Measurements from ENCODE around the gene MPV17L2. TPM values are rescaled to one million over a fixed set of nuclear protein-coding genes. Genes with fewer than 3 reads are reported as not detected.

The MPV17L2 gene
- total and polyA plus RNA-seq, 10 of the 15 experiments (the other 5 are each of a cell fraction or from before 2014, with no cell fraction given), result 5.1 to 57.2 (median 22.9) TPM

GRCh38 chr19:18145391-18145999, 47.5 kb upstream of the MPV17L2 start:
- ChIA-PET POLR2A (interaction anchor here (0.5 to 0.6 kb wide), 2 partner anchors 36 to 492 kb away, joined by 3 read pairs; no protein-coding TSS in a partner anchor), SMC1A (ENCODE audit: uncharacterized antibody, unreplicated experiment) (interaction anchor here (0.9 kb wide), 1 partner anchor 23 kb away, joined by 4 read pairs; no protein-coding TSS in a partner anchor), RAD21 (ENCODE audit: unreplicated experiment) (no interaction called here), CTCF (interaction anchor here (0.6 kb wide), 1 partner anchor 46 kb away, joined by 3 read pairs; no protein-coding TSS in a partner anchor)
- WGBS (ENCODE audit: insufficient coverage, insufficient replicate concordance, low lambda C conversion rate, missing lambda C conversion rate), result 97% methylated on average over 19 of the region's 19 CpGs
- Histone ChIP-seq H3K9ac (ENCODE audit: control insufficient read depth, insufficient read depth, low read length) (no peak overlapping the region), H3K36me3 (ENCODE audit: control insufficient read depth in 2 of 2, insufficient read depth in 2 of 2, low read length in 1 of 2) (peaks cover 21 to 30% of the 10 kb centered on the region in 2 experiments), H3K79me2 (ENCODE audit: control insufficient read depth, insufficient read depth, low read length) (no peaks in the 10 kb centered on the region), H3K4me2 (ENCODE audit: control insufficient read depth, insufficient read depth) (no peak overlapping the region), H3K9me3 (replicated peaks; ENCODE audit: control insufficient read depth, insufficient read depth, low read length) (no peaks in the 10 kb centered on the region), H3K4me1 (ENCODE audit: control insufficient read depth, insufficient read depth, low read length) (no peaks in the 10 kb centered on the region), H4K20me1 (ENCODE audit: control insufficient read depth, insufficient read depth) (no peaks in the 10 kb centered on the region), H3K4me3 (no peak overlapping the region), H2AFZ (ENCODE audit: control insufficient read depth, low read depth, low read length) (no peak overlapping the region), H3K27ac (ENCODE audit: control insufficient read depth, insufficient read depth) (no peak overlapping the region), H3K27me3 (replicated peaks in 1 of 2; ENCODE audit: control insufficient read depth in 2 of 2, insufficient read depth in 2 of 2, low read length in 1 of 2) (no peaks in the 10 kb centered on the region)
- in situ Hi-C loops (cut with MboI) (no loop called here), intact Hi-C loops (cut with micrococcal nuclease; ENCODE audit: unreplicated experiment) (no loop called here)
- no peak for TF ChIP-seq HDAC2 (IDR thresholded peaks at IDR 0.05)
- no peak for TF ChIP-seq BCLAF1 (IDR thresholded peaks at IDR 0.05)
- TF ChIP-seq TCF7 (IDR thresholded peaks at IDR 0.05; ENCODE audit: borderline replicate concordance), result no peak
- TF ChIP-seq STAT1 (conservative IDR thresholded peaks at IDR 0.05), result no peak
- no peak for TF ChIP-seq RUNX3 (IDR thresholded peaks at IDR 0.05; ENCODE audit: low read length)
- no peak for TF ChIP-seq PRDM15 (CRISPR knock-in tag; IDR thresholded peaks at IDR 0.05)
- BruUV-seq (replicated peaks), result no TSS peak
- no peak for FAIRE-seq
- no peak for DNase-seq (ENCODE audit: low read depth, low spot score)
- no peak for ATAC-seq

Data from GM12878 (cell line).